Esophagus (tissue), 2 donors: ENCODE results near the gene DMD. TPM values are rescaled to one million over a fixed set of nuclear protein-coding genes. Genes with fewer than 3 reads are reported as not detected.
"Not testable (repeated sequence)": the region's sequence is repeated elsewhere in the genome, so short reads cannot be mapped to it uniquely, and the experiment has no call there.

ENCODE experiments used
- H3K27ac ChIP-seq, 2 donors: one replicate each; pipeline ENCODE4 v1.5.1; 2013; ENCODE audit warnings: low read depth in 2 of 2, mild to moderate bottlenecking in 2 of 2, inconsistent platforms in 1 of 2, low read length in 1 of 2, moderate library complexity in 1 of 2
- H3K27me3 ChIP-seq, 2 donors: one replicate each; pipeline ENCODE4 v1.6.1; 2013; ENCODE audit warnings: low read length in 2 of 2, control low read depth in 1 of 2, mild to moderate bottlenecking in 1 of 2; ENCODE audit not compliant: insufficient read depth in 2 of 2, control insufficient read depth in 1 of 2
- H3K36me3 ChIP-seq, 2 donors: one replicate each; pipeline ENCODE4 v1.6.1; 2013; ENCODE audit warnings: low read length in 1 of 2; ENCODE audit not compliant: control insufficient read depth in 2 of 2, insufficient read depth in 2 of 2
- H3K4me1 ChIP-seq, 2 donors: one replicate each; pipeline ENCODE4 v1.6.1; 2013; ENCODE audit warnings: low read length in 1 of 2; ENCODE audit not compliant: control insufficient read depth in 2 of 2, insufficient read depth in 2 of 2
- H3K4me3 ChIP-seq, 2 donors: one replicate each; pipeline ENCODE4 v1.5.1; 2013; ENCODE audit warnings: low read length in 2 of 2, mild to moderate bottlenecking in 2 of 2, low read depth in 1 of 2, moderate library complexity in 1 of 2
- H3K9me3 ChIP-seq, 2 donors: one replicate each; pipeline ENCODE4 v1.6.1; 2013; ENCODE audit warnings: mild to moderate bottlenecking in 2 of 2, low read depth in 1 of 2, low read length in 1 of 2, moderate library complexity in 1 of 2; ENCODE audit not compliant: control insufficient read depth in 2 of 2, insufficient read depth in 1 of 2
- WGBS, 2 donors: extraction: QIAGEN DNeasy Blood & Tissue Kit; methylation state at CpG; one replicate each; pipeline ENCODE4 v1.1.7; 2013; 5-methylcytosine and 5-hydroxymethylcytosine counted together
- polyA plus RNA-seq, 2 donors: library from polyadenylated mRNA; stranded (reverse); fragments of 200-250 nt; gene quantifications; one replicate each; pipeline ENCODE4 v1.2.3, GENCODE V29; 2013
- donor health status: healthy with polysubstance abuse.
- donor health status: Bipolar disorder and iron deficiency.

The DMD gene
- polyA plus RNA-seq, 2 donors = 2.4 to 3.6 TPM

GRCh38 chrX:31500921-31501320, 1710.4 kb downstream of the DMD start:
- no peaks in the 10 kb centered on the region for H3K36me3 ChIP-seq
- no peaks in the 10 kb centered on the region for H3K4me1 ChIP-seq
- no peaks in the 10 kb centered on the region for H3K9me3 ChIP-seq
- WGBS, 2 donors = 24 to 25% methylated on average over 1 of the region's 1 CpG
- H3K27ac ChIP-seq = no peak overlapping the region
- no peaks in the 10 kb centered on the region for H3K27me3 ChIP-seq
- no peak overlapping the region for H3K4me3 ChIP-seq

DNA sequence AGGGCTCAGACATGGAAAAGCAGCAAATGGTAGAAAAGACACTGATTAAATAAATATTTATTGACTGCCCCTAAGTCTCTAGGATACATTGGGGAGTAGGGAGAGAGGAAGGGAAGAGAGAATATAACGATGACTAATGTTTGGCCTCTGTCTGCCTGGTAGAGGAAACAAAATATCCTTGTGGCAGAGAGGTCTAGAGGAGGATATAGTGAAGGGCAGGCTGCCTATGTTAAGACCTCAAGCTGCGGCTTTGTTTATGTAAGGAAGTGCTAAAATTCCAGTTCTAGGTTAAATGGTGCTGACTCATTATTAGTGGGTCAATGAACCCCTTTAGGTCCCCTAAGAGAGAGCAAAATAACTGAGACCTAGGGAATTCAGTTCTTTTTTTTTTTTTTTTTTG, 1712.2 kb downstream of the DMD start:
- Histone ChIP-seq H3K4me3 (no peak overlapping the region), H3K27ac (no peak overlapping the region), H3K27me3 (no peaks in the 10 kb centered on the region), H3K9me3 (no peaks in the 10 kb centered on the region), H3K4me1 (no peaks in the 10 kb centered on the region), H3K36me3 (no peaks in the 10 kb centered on the region)
- 45 to 74% methylated on average over 2 of the region's 2 CpGs for WGBS, 2 donors

GRCh38 chrX:31497086-31497485, 1714.3 kb downstream of the DMD start:
- H3K36me3 ChIP-seq = no peaks in the 10 kb centered on the region
- no peaks in the 10 kb centered on the region for H3K4me1 ChIP-seq
- WGBS, 2 donors = 60 to 64% methylated on average over 3 of the region's 3 CpGs
- H3K9me3 ChIP-seq = no peaks in the 10 kb centered on the region
- no peak overlapping the region for H3K4me3 ChIP-seq
- H3K27me3 ChIP-seq = no peaks in the 10 kb centered on the region
- no peak overlapping the region for H3K27ac ChIP-seq

DNA sequence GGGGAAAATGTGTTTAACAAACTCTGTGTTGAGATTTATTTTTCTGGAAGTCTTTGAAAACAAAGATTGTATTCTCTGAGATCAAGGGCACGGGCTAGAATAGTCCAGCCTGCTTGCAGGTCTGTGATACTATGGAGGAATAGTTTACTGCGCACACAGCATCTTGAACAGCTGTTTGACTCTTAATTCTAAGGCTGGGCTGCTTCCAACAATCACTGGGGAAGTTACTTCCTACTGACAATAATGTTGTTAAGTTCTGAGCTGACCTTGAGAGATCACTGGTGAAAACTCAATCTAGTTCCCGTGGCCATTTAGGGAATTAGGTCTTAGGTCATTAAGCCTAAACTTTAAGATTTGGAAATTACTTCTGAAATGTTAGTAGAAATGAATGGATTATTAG, 1723.4 kb downstream of the DMD start:
- H3K36me3 ChIP-seq = no peaks in the 10 kb centered on the region
- no peak overlapping the region for H3K4me3 ChIP-seq
- no peaks in the 10 kb centered on the region for H3K9me3 ChIP-seq
- WGBS, 2 donors = 74 to 76% methylated on average over 3 of the region's 3 CpGs
- H3K27me3 ChIP-seq = no peaks in the 10 kb centered on the region
- no peaks in the 10 kb centered on the region for H3K4me1 ChIP-seq
- no peak overlapping the region for H3K27ac ChIP-seq

DNA sequence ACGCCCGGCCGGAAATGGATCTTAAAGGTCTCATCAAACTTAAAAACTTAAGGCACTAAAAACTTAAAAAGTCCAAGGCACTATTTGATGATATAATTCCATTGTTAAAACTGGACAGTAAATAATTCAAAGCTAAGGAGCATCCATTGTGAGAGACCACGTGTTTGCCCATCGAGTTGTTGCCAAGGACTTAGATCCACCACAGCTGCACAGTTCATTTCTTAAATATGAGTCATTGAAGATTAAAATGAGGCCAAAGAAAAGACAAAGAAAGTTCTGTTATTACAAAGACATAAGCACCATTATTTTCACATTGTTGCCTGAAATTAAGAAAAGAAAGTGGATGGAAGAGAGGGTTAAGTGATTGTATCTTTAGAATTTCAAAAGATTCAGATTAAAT, 1728.0 kb downstream of the DMD start:
- peaks cover 0 to 2% of the 10 kb centered on the region in 2 donors for H3K27me3 ChIP-seq
- 64 to 76% methylated on average over 5 of the region's 5 CpGs for WGBS, 2 donors
- no peaks in the 10 kb centered on the region for H3K9me3 ChIP-seq
- no peaks in the 10 kb centered on the region for H3K4me1 ChIP-seq
- H3K27ac ChIP-seq = no peak overlapping the region
- no peak overlapping the region for H3K4me3 ChIP-seq
- H3K36me3 ChIP-seq = no peaks in the 10 kb centered on the region

DNA sequence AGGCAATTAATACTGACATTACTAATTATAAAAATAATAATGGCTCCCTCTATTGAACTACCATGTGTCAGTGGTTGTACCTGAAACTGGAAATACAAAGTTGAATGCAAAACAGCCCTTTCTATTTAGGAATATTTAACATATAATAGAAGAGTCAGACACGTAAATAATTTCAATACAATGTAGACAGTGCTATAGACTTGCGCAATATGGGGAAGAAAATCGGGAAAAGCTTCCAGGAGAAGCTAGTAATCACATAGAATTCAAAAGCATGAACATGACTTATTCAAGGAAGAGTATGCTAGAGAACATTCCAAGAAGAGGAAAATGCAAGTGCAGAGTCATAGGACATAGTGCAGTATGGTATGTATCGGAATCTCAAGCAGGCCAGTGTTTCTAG, 1730.7 kb downstream of the DMD start:
- H3K27ac ChIP-seq = no peak overlapping the region
- H3K4me3 ChIP-seq = no peak overlapping the region
- H3K4me1 ChIP-seq = no peaks in the 10 kb centered on the region
- no peaks in the 10 kb centered on the region for H3K9me3 ChIP-seq
- WGBS, 2 donors = 87 to 92% methylated on average over 4 of the region's 4 CpGs
- peaks cover 0 to 2% of the 10 kb centered on the region in 2 donors for H3K27me3 ChIP-seq
- H3K36me3 ChIP-seq = no peaks in the 10 kb centered on the region

GRCh38 chrX:31471229-31471628, 1740.1 kb downstream of the DMD start:
- no peaks in the 10 kb centered on the region for H3K27me3 ChIP-seq
- no peaks in the 10 kb centered on the region for H3K4me1 ChIP-seq
- H3K4me3 ChIP-seq = no peak overlapping the region
- 87 to 92% methylated on average over 11 of the region's 11 CpGs for WGBS, 2 donors
- no peaks in the 10 kb centered on the region for H3K36me3 ChIP-seq
- no peaks in the 10 kb centered on the region for H3K9me3 ChIP-seq
- no peak overlapping the region for H3K27ac ChIP-seq

GRCh38 chrX:31470753-31471152, 1740.6 kb downstream of the DMD start:
- not testable (repeated sequence) for H3K9me3 ChIP-seq, H3K4me3 ChIP-seq, H3K4me1 ChIP-seq, H3K27me3 ChIP-seq, H3K27ac ChIP-seq, H3K36me3 ChIP-seq
- WGBS, 2 donors = 76 to 82% methylated on average over 7 of the region's 7 CpGs

GRCh38 chrX:31464306-31464915, 1746.9 kb downstream of the DMD start:
- no peak overlapping the region for H3K27ac ChIP-seq
- WGBS, 2 donors = 27 to 32% methylated on average over 4 of the region's 4 CpGs
- H3K4me1 ChIP-seq = no peaks in the 10 kb centered on the region
- H3K27me3 ChIP-seq = no peaks in the 10 kb centered on the region
- no peaks in the 10 kb centered on the region for H3K9me3 ChIP-seq
- H3K36me3 ChIP-seq = no peaks in the 10 kb centered on the region
- H3K4me3 ChIP-seq = no peak overlapping the region

DNA sequence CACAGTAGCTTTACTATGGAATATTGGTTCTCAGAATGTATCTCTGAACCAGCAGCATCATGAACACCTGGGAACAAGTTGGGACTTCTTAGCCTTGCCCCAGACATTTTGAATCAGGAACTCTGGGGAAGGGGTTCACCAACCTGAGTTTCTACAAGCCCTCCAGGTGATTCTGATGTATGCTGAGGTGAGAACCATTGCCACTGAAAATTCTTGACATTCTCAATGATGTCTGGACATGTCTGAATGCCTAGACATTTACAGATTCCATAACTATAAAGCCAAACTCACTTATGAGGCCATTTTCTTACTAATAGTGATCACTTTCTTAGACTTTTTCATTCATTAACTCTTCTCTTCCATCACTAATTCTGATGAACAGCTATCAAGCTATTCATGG, 1750.1 kb downstream of the DMD start:
- H3K27me3 ChIP-seq = no peaks in the 10 kb centered on the region
- H3K9me3 ChIP-seq = no peaks in the 10 kb centered on the region
- H3K4me3 ChIP-seq = no peak overlapping the region
- H3K4me1 ChIP-seq = no peaks in the 10 kb centered on the region
- H3K36me3 ChIP-seq = no peaks in the 10 kb centered on the region
- H3K27ac ChIP-seq = no peak overlapping the region
